HCT116 (cell line): ENCODE measurements around the gene SUGP1. TPM values are rescaled to one million over a fixed set of nuclear protein-coding genes. Genes with fewer than 3 reads are reported as not detected.

Source experiments
- ATAC-seq: fragments of 200-7000 bp; cut with Tn5 transposase; 2 replicates; pipeline ENCODE4 v1.9.1; 2020; ENCODE audit warnings: mild to moderate bottlenecking, moderate library complexity
- BruUV-seq: library from RNA; stranded (reverse); fragments of 400-500 nt; replicated peaks from 2 replicates; lab custom pipeline; 2021; lab: Mats Ljungman, UMichigan
- CTCF ChIA-PET: fragments of 300-600 bp; sonication (Branson Sonifier 250); formaldehyde crosslinking; loops from one replicate; lab custom pipeline; 2021; ENCODE audit warnings: antibody characterized with exemption; lab: Charles Lee
- POLR2A ChIA-PET: fragments of 300-600, 350-600 bp; sonication (Branson Sonifier 250); formaldehyde crosslinking; loops from one replicate; lab custom pipeline; 2021; ENCODE audit warnings: antibody characterized with exemption; lab: Charles Lee
- RAD21 ChIA-PET, 2 experiments: fragments of 300-600 bp; sonication (Branson Sonifier 250); formaldehyde crosslinking; loops; one replicate each; lab custom pipeline; 2023; ENCODE audit warnings: low total read pairs in 2 of 2; ENCODE audit not compliant: uncharacterized antibody in 2 of 2, unreplicated experiment in 2 of 2, low non-redundant PET in 1 of 2; lab: Charles Lee
- DNase-seq: peaks from one replicate; pipeline ENCODE4 v3.0.0-alpha.2; 2010; ENCODE audit warnings: low read depth, low spot score
- H2AFZ ChIP-seq: fragments of 200-600 bp; shearing (Covaris generic), sonication (generic); 2 replicates; pipeline ENCODE4 v1.6.1; 2017; ENCODE audit warnings: low read depth, mixed run types, mixed read lengths, antibody characterized with exemption, low read length; ENCODE audit not compliant: poor library complexity, severe bottlenecking
- H3K27ac ChIP-seq: 2 replicates; pipeline ENCODE4 v1.5.1; 2012; ENCODE audit warnings: low read depth, low read length
- H3K27me3 ChIP-seq: fragments of 200-600 bp; sonication (generic); 2 replicates; pipeline ENCODE4 v1.6.1; 2016; ENCODE audit warnings: mixed run types, low read length, mixed read lengths; ENCODE audit not compliant: insufficient read depth
- H3K36me3 ChIP-seq, 2 experiments: fragments of 200-500 bp in 1 of 2; fragments of 200-600 bp in 1 of 2; sonication (Bioruptor generic) in 1 of 2; sonication (generic) in 1 of 2; 2 replicates each; pipeline versions ENCODE4 v1.5.1 to v1.6.1; 2014 to 2016; ENCODE audit warnings: low read length in 2 of 2, inconsistent platforms in 1 of 2, mixed read lengths in 1 of 2, mixed run types in 1 of 2; ENCODE audit not compliant: insufficient read depth in 2 of 2, control insufficient read depth in 1 of 2
- H3K4me1 ChIP-seq, 2 experiments: fragments of 200-600 bp in 1 of 2; sonication (generic) in 1 of 2; 2 replicates each; pipeline versions ENCODE4 v1.5.1 to v1.6.1; 2012 to 2017; ENCODE audit warnings: low read length in 2 of 2, inconsistent platforms in 1 of 2, mild to moderate bottlenecking in 1 of 2, mixed read lengths in 1 of 2, mixed run types in 1 of 2, moderate library complexity in 1 of 2; ENCODE audit not compliant: insufficient read depth in 2 of 2, control insufficient read depth in 1 of 2
- H3K4me2 ChIP-seq: fragments of 200-600 bp; sonication (generic); 2 replicates; pipeline ENCODE4 v1.6.1; 2017; ENCODE audit warnings: mixed run types, low read length, mixed read lengths
- H3K4me3 ChIP-seq, 2 experiments: fragments of 200-600 bp in 1 of 2; sonication (generic) in 1 of 2; replicated peaks in 1 of 2; 2 replicates each; pipeline ENCODE4 v1.5.1; 2011 to 2016; ENCODE audit warnings: low read length in 2 of 2, control low read depth in 1 of 2, low read depth in 1 of 2, mild to moderate bottlenecking in 1 of 2, mixed read lengths in 1 of 2, mixed run types in 1 of 2
- H3K79me2 ChIP-seq: fragments of 200-600 bp; sonication (generic); 2 replicates; pipeline ENCODE4 v1.6.1; 2017; ENCODE audit warnings: mild to moderate bottlenecking, mixed run types, low read length, moderate library complexity, mixed read lengths; ENCODE audit not compliant: insufficient read depth
- H3K9ac ChIP-seq: fragments of 200-600 bp; sonication (generic); 2 replicates; pipeline ENCODE4 v1.6.1; 2016; ENCODE audit warnings: low read length, mixed read lengths
- H3K9me2 ChIP-seq: fragments of 200-600 bp; sonication (generic), shearing (Covaris generic); 2 replicates; pipeline ENCODE4 v1.6.1; 2017; ENCODE audit warnings: mixed run types, mild to moderate bottlenecking, moderate library complexity; ENCODE audit not compliant: insufficient read depth
- H3K9me3 ChIP-seq, 2 experiments: fragments of 200-500 bp in 1 of 2; fragments of 200-600 bp in 1 of 2; sonication (Bioruptor generic) in 1 of 2; sonication (generic) in 1 of 2; 2 replicates each; pipeline ENCODE4 v1.6.1; 2014 to 2017; ENCODE audit warnings: low read length in 2 of 2, mixed read lengths in 2 of 2, inconsistent platforms in 1 of 2, low read depth in 1 of 2, mild to moderate bottlenecking in 1 of 2, mixed run types in 1 of 2, moderate library complexity in 1 of 2; ENCODE audit not compliant: control insufficient read depth in 1 of 2, insufficient read depth in 1 of 2
- H4K20me1 ChIP-seq: fragments of 200-600 bp; sonication (generic), shearing (Covaris generic); 2 replicates; pipeline ENCODE4 v1.6.1; 2017; ENCODE audit warnings: mixed run types, mild to moderate bottlenecking, moderate library complexity; ENCODE audit not compliant: insufficient read depth
- ATF3 ChIP-seq: IDR thresholded peaks from 2 replicates; pipeline ENCODE4 v1.6.1; 2012
- CBX3 ChIP-seq: IDR thresholded peaks from 2 replicates; pipeline ENCODE4 v1.6.1; 2012; ENCODE audit warnings: low read depth
- CEBPB ChIP-seq: IDR thresholded peaks from 2 replicates; pipeline ENCODE4 v1.6.1; 2012; ENCODE audit warnings: low read depth
- CTCF ChIP-seq, 3 experiments: fragments of 200-600 bp in 1 of 3; sonication (generic) in 1 of 3; IDR thresholded peaks in 2 of 3; conservative IDR thresholded peaks in 1 of 3; 2 replicates each; pipeline ENCODE4 v1.5.1; 2012 to 2017; ENCODE audit warnings: low read depth in 2 of 3, low read length in 2 of 3, antibody characterized with exemption in 1 of 3, borderline replicate concordance in 1 of 3, control low read depth in 1 of 3, mild to moderate bottlenecking in 1 of 3, mixed read lengths in 1 of 3, mixed run types in 1 of 3, moderate library complexity in 1 of 3; ENCODE audit not compliant: insufficient read depth in 1 of 3
- EGR1 ChIP-seq: IDR thresholded peaks from 2 replicates; pipeline ENCODE4 v1.6.1; 2012; ENCODE audit warnings: low read depth
- ELF1 ChIP-seq: IDR thresholded peaks from 2 replicates; pipeline ENCODE4 v1.6.1; 2012; ENCODE audit warnings: low read depth, borderline replicate concordance
- FOSL1 ChIP-seq: IDR thresholded peaks from 2 replicates; pipeline ENCODE4 v1.6.1; 2012; ENCODE audit warnings: low read depth
- JUND ChIP-seq: IDR thresholded peaks from 2 replicates; pipeline ENCODE4 v1.6.1; 2012
- RAD21 ChIP-seq: IDR thresholded peaks from 2 replicates; pipeline ENCODE4 v1.6.1; 2012; ENCODE audit warnings: low read depth, mild to moderate bottlenecking
- SIN3A ChIP-seq: IDR thresholded peaks from 2 replicates; pipeline ENCODE4 v1.6.1; 2012; ENCODE audit warnings: low read depth
- SP1 ChIP-seq: IDR thresholded peaks from 2 replicates; pipeline ENCODE4 v1.6.1; 2012; ENCODE audit warnings: low read depth
- TCF7L2 ChIP-seq: IDR thresholded peaks from 2 replicates; pipeline ENCODE4 v1.7.0; 2011; ENCODE audit warnings: borderline replicate concordance, inconsistent platforms; ENCODE audit not compliant: insufficient read depth, insufficient read length; ENCODE audit errors: extremely low read depth
- YY1 ChIP-seq: IDR thresholded peaks from 2 replicates; pipeline ENCODE4 v1.6.1; 2011; ENCODE audit warnings: low read length, low read depth, moderate library complexity, mild to moderate bottlenecking; ENCODE audit not compliant: insufficient replicate concordance; ENCODE audit errors: extremely low read depth
- ZBTB33 ChIP-seq: IDR thresholded peaks from 2 replicates; pipeline ENCODE4 v1.6.1; 2011; ENCODE audit warnings: mild to moderate bottlenecking, low read length, moderate library complexity; ENCODE audit not compliant: insufficient replicate concordance; ENCODE audit errors: extremely low read depth
- ZFX ChIP-seq: fragments of 450-650 bp; IDR thresholded peaks from 2 replicates; pipeline ENCODE4 v1.6.1; 2017
- ZNF274 ChIP-seq: fragments of 200-500 bp; sonication (Bioruptor generic); IDR thresholded peaks from 2 replicates; pipeline ENCODE4 v1.6.1; 2014; ENCODE audit warnings: mild to moderate bottlenecking, low read depth, low read length, inconsistent platforms
- intact Hi-C: fragments of 100-400 bp; cut with micrococcal nuclease; formaldehyde crosslinking; loops from 2 replicates; pipeline ENCODE4 v1.10.0; 2022
- total RNA-seq: library from RNA; stranded (reverse); gene quantifications from one replicate; pipeline ENCODE4 v1.2.1, GENCODE V29; 2021; ENCODE audit not compliant: unreplicated experiment

Gene SUGP1
- total RNA-seq, 1 experiment from 2014 or later = 47.6 TPM

GRCh38 chr19:19334063-19334988 lies 14.0 kb upstream of the SUGP1 start:
- no peak overlapping the region for H3K27ac ChIP-seq
- TF ChIP-seq SP1 = no peak
- TF ChIP-seq CEBPB = no peak
- TF ChIP-seq ELF1 = no peak
- TF ChIP-seq SIN3A = no peak
- TF ChIP-seq ZFX = no peak
- TF ChIP-seq CBX3 = no peak
- TF ChIP-seq TCF7L2 = no peak
- TF ChIP-seq YY1 = no peak
- no peak for TF ChIP-seq EGR1
- TF ChIP-seq CTCF (IDR thresholded peaks at IDR 0.05 in 2 of 3, conservative IDR thresholded peaks at IDR 0.05 in 1 of 3; ENCODE audit: borderline replicate concordance in 1 of 3, insufficient read depth in 1 of 3, low read depth in 2 of 3, low read length in 2 of 3) = no peak
- no peak for TF ChIP-seq ATF3
- no peak for TF ChIP-seq ZBTB33
- TF ChIP-seq JUND = no peak
- no peak for TF ChIP-seq ZNF274
- no peak for TF ChIP-seq RAD21
- no peak for TF ChIP-seq FOSL1
- TF ChIP-seq, all 23 proteins: peak for 0
- H3K4me3 ChIP-seq = no peak overlapping the region
- H3K9ac ChIP-seq = no peak overlapping the region
- H2AFZ ChIP-seq = no peak overlapping the region
- ATAC-seq = no peak; the same call in 1 of the 2 replicates
- no peaks in the 10 kb centered on the region; the same call in 1 of the 2 replicates for H3K79me2 ChIP-seq
- no peaks in the 10 kb centered on the region for H3K4me1 ChIP-seq
- DNase-seq = no peak
- H3K27me3 ChIP-seq = no peaks in the 10 kb centered on the region
- no TSS peak for BruUV-seq
- no peaks in the 10 kb centered on the region for H3K9me3 ChIP-seq
- ChIA-PET CTCF (no interaction called here), POLR2A (no interaction called here), RAD21 (no interaction called here)
- intact Hi-C loops = no loop called here
- no peaks in the 10 kb centered on the region for H3K9me2 ChIP-seq
- H3K36me3 ChIP-seq = peaks cover 10 to 14% of the 10 kb centered on the region in 2 experiments; a peak in 2 of 4 replicates
- no peak overlapping the region for H3K4me2 ChIP-seq
- H4K20me1 ChIP-seq = no peaks in the 10 kb centered on the region
